ENCODE measurements around the gene AFF3. TPM values are rescaled to one million over a fixed set of nuclear protein-coding genes. Genes with fewer than 3 reads are reported as not detected.

The AFF3 gene
- total RNA-seq, 1 experiment from 2014 or later: not detected

GRCh38 chr2:99905025-99905424, 237.4 kb downstream of the AFF3 start:
- ChIA-PET POLR2A (ENCODE audit: unreplicated experiment) (no interaction called here), CTCF (no interaction called here)
- BruUV-seq (replicated peaks): no TSS peak
- Histone ChIP-seq H3K36me3 (ENCODE audit: low read depth) (no peaks in the 10 kb centered on the region), H3K27me3 (ENCODE audit: insufficient read depth, low read depth) (peaks cover 78% of the 10 kb centered on the region), H3K9me2 (ENCODE audit: insufficient read depth) (no peaks in the 10 kb centered on the region), H3K79me2 (ENCODE audit: low read depth) (no peaks in the 10 kb centered on the region), H3K27ac (no peak overlapping the region), H3K4me3 (no peak overlapping the region), H3K9me3 (ENCODE audit: insufficient read depth, low read depth) (no peaks in the 10 kb centered on the region), H2AFZ (no peak overlapping the region), H3F3A (ENCODE audit: insufficient read depth, low read depth) (no peaks in the 10 kb centered on the region), H3K4me2 (no peak overlapping the region), H4K20me1 (ENCODE audit: insufficient read depth) (no peaks in the 10 kb centered on the region), H3K4me1 (replicated peaks; ENCODE audit: insufficient read depth) (no peaks in the 10 kb centered on the region)
- DNase-seq: no peak
- intact Hi-C loops (cut with micrococcal nuclease; ENCODE audit: unreplicated experiment): no loop called here
- TF ChIP-seq EZH2 (IDR thresholded peaks at IDR 0.05; ENCODE audit: low read depth) (no peak), CTCF (conservative IDR thresholded peaks at IDR 0.05) (no peak)

DNA sequence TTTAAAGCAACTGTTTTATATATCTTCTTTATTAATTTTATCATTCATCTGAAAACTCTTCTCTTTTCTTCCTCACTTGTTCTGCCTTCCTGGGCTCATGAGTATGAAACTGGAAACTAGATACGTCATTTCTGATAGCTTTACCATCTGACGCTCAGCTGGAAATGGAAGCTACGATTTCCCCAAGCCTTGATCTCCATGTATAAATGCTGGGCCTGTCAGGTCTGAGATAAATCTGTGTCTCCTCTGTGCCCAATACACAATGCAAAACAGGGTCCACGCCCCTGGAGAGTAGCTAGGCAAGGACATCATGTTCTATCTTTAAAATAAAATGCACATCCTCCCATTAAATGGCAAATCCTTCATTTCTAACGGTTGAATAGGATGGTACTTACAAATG, 238.4 kb downstream of the AFF3 start:
- H3F3A ChIP-seq (ENCODE audit: insufficient read depth, low read depth): no peaks in the 10 kb centered on the region
- no peaks in the 10 kb centered on the region for H4K20me1 ChIP-seq (ENCODE audit: insufficient read depth)
- H3K4me3 ChIP-seq: no peak overlapping the region
- peaks cover 83% of the 10 kb centered on the region for H3K27me3 ChIP-seq (ENCODE audit: insufficient read depth, low read depth)
- H2AFZ ChIP-seq: no peak overlapping the region
- BruUV-seq (replicated peaks): no TSS peak
- H3K4me2 ChIP-seq: no peak overlapping the region
- no peak for DNase-seq
- H3K27ac ChIP-seq: no peak overlapping the region
- no peak for TF ChIP-seq EZH2 (IDR thresholded peaks at IDR 0.05; ENCODE audit: low read depth)
- TF ChIP-seq CTCF (conservative IDR thresholded peaks at IDR 0.05): no peak
- POLR2A ChIA-PET (ENCODE audit: unreplicated experiment): no interaction called here
- no peaks in the 10 kb centered on the region for H3K79me2 ChIP-seq (ENCODE audit: low read depth)
- intact Hi-C loops (cut with micrococcal nuclease; ENCODE audit: unreplicated experiment): no loop called here
- CTCF ChIA-PET: no interaction called here
- no peaks in the 10 kb centered on the region for H3K9me3 ChIP-seq (ENCODE audit: insufficient read depth, low read depth)
- H3K9me2 ChIP-seq (ENCODE audit: insufficient read depth): no peaks in the 10 kb centered on the region
- H3K36me3 ChIP-seq (ENCODE audit: low read depth): no peaks in the 10 kb centered on the region
- no peaks in the 10 kb centered on the region for H3K4me1 ChIP-seq (replicated peaks; ENCODE audit: insufficient read depth)

DNA sequence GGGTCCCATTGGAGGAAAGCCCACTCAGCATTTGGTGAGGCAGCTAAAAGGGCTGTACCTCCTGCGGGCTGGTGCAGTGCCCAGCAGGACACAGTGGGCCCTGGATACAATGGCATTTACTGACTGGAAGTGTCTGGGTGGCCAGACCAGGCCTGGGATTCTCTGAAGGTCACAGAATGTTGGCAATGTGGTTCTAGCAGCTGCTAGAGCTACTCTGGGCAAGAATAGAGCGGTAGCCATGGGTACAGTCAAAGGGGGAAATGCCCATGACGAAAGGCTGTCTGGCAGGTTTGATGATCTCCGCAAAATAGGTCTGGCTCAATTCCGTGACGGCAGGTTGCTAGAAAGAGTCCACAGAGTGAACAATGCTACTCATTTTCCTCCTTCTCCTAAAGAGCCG, 241.8 kb downstream of the AFF3 start:
- H3F3A ChIP-seq (ENCODE audit: insufficient read depth, low read depth): no peaks in the 10 kb centered on the region
- no peaks in the 10 kb centered on the region for H3K36me3 ChIP-seq (ENCODE audit: low read depth)
- ChIA-PET POLR2A (ENCODE audit: unreplicated experiment) (no interaction called here), CTCF (no interaction called here)
- H3K27ac ChIP-seq: no peak overlapping the region
- H4K20me1 ChIP-seq (ENCODE audit: insufficient read depth): no peaks in the 10 kb centered on the region
- BruUV-seq (replicated peaks): no TSS peak
- H2AFZ ChIP-seq: no peak overlapping the region
- no peaks in the 10 kb centered on the region for H3K79me2 ChIP-seq (ENCODE audit: low read depth)
- H3K27me3 ChIP-seq (ENCODE audit: insufficient read depth, low read depth): peaks cover 87% of the 10 kb centered on the region
- H3K4me1 ChIP-seq (replicated peaks; ENCODE audit: insufficient read depth): no peaks in the 10 kb centered on the region
- TF ChIP-seq CTCF (conservative IDR thresholded peaks at IDR 0.05) (no peak), EZH2 (IDR thresholded peaks at IDR 0.05; ENCODE audit: low read depth) (no peak)
- no peak overlapping the region for H3K4me3 ChIP-seq
- DNase-seq: no peak
- H3K9me3 ChIP-seq (ENCODE audit: insufficient read depth, low read depth): no peaks in the 10 kb centered on the region
- H3K9me2 ChIP-seq (ENCODE audit: insufficient read depth): no peaks in the 10 kb centered on the region
- intact Hi-C loops (cut with micrococcal nuclease; ENCODE audit: unreplicated experiment): no loop called here
- H3K4me2 ChIP-seq: no peak overlapping the region

All from PC-9 (cell line).